RWPE2 (cell line): ENCODE results near the gene KNOP1.

Experiments
- ATAC-seq: fragments of 200-7000 bp; cut with Tn5 transposase; 3 replicates; pipeline ENCODE4 v1.9.1; 2021; ENCODE audit warnings: low read depth
- DNase-seq: peaks from one replicate; pipeline ENCODE4 v3.0.0-alpha.2; 2020; ENCODE audit warnings: low spot score
- H3K27ac ChIP-seq: fragments of 450-650 bp; 2 replicates; pipeline ENCODE4 v1.5.1; 2017; ENCODE audit warnings: mild to moderate bottlenecking; ENCODE audit not compliant: poor library complexity, severe bottlenecking
- H3K27me3 ChIP-seq: fragments of 250-450 bp; sonication (Bioruptor Pico); 2 replicates; pipeline ENCODE4 v1.5.1; 2021; ENCODE audit warnings: mild to moderate bottlenecking, moderate library complexity; ENCODE audit not compliant: insufficient read depth, poor library complexity, severe bottlenecking
- H3K36me3 ChIP-seq: fragments of 250-450 bp; sonication (Bioruptor Pico); 2 replicates; pipeline ENCODE4 v1.5.1; 2020; ENCODE audit warnings: low read depth, mild to moderate bottlenecking, moderate library complexity
- H3K4me1 ChIP-seq: fragments of 250-450 bp; sonication (Bioruptor Pico); 2 replicates; pipeline ENCODE4 v1.5.1; 2021; ENCODE audit warnings: mild to moderate bottlenecking, moderate library complexity; ENCODE audit not compliant: insufficient read depth, poor library complexity, severe bottlenecking
- H3K4me3 ChIP-seq: fragments of 250-450 bp; sonication (Bioruptor Pico); 2 replicates; pipeline ENCODE4 v1.5.1; 2021; ENCODE audit warnings: mild to moderate bottlenecking, moderate library complexity; ENCODE audit not compliant: severe bottlenecking
- H3K9me3 ChIP-seq: fragments of 250-450 bp; sonication (Bioruptor Pico); 2 replicates; pipeline ENCODE4 v1.5.1; 2021; ENCODE audit warnings: mild to moderate bottlenecking, moderate library complexity; ENCODE audit not compliant: severe bottlenecking
- CTCF ChIP-seq: fragments of 450-650 bp; IDR thresholded peaks from one replicate; pipeline ENCODE4 v1.5.1; 2017; ENCODE audit warnings: mild to moderate bottlenecking, moderate library complexity; ENCODE audit not compliant: poor library complexity, severe bottlenecking

The KNOP1 gene

DNA sequence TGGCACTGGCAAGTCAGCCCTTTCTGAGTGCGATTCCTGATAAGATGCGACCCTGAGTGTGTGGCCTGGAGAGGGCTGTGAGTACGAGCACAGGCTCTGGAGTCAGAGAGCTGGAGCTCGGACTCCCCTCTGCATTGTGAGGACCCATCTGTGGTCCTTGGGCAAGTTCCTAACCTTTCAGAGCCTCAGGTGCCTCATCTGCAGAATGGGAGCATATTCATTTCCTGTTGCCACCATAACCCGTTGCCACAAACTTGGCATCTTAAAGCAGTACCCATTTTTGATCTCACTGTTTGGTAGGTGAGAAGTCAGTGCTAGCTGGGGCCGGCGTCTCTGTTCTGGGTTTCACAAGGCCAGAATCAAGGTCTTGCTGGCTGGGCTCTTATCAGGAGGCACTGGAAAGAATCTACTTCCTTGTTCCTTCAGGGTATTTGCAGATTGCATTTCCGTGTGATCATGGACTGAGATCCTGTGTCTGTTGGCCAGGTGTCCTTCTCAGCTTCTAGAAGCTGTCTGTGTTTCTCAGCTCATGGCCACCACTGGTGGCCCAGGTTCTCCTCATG, 20.2 kb downstream of the KNOP1 start:
- no peaks in the 10 kb centered on the region for H3K9me3 ChIP-seq
- H3K27ac ChIP-seq: no peak overlapping the region
- H3K4me3 ChIP-seq: no peak overlapping the region
- no peak for DNase-seq
- no peak for TF ChIP-seq CTCF
- peaks cover 16% of the 10 kb centered on the region; the same call in 1 of the 2 replicates for H3K36me3 ChIP-seq
- H3K27me3 ChIP-seq: no peaks in the 10 kb centered on the region
- H3K4me1 ChIP-seq: peaks cover 17% of the 10 kb centered on the region
- no peak for ATAC-seq

DNA sequence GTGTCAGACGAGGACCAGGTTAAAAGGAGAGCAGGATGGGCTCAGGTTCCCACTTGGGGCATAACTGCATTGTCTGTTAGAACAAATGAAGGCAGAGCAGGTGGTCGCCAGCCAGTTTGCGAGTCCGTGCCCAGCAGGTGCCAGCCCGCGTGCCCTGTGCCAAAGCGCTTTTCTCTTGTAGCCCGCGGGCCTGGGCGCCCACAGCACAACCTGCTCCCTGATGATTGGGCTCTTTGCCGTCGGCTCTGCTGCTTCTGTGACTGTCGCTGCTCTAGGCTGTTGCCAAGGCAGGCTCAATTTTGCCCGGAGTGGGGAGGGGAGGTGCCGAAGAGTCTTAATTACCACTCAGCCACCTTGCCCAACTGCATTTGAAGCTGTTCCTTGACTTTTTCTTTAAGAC, 21.1 kb downstream of the KNOP1 start:
- H3K9me3 ChIP-seq: no peaks in the 10 kb centered on the region
- H3K27ac ChIP-seq: peak overlapping the region; percentile 9
- H3K27me3 ChIP-seq: no peaks in the 10 kb centered on the region
- ATAC-seq (no peak), DNase-seq (no peak)
- peaks cover 12% of the 10 kb centered on the region; the same call in 1 of the 2 replicates for H3K36me3 ChIP-seq
- peaks cover 17% of the 10 kb centered on the region for H3K4me1 ChIP-seq
- TF ChIP-seq CTCF: no peak
- H3K4me3 ChIP-seq: no peak overlapping the region

GRCh38 chr16:19696328-19696727, 21.7 kb downstream of the KNOP1 start:
- H3K4me1 ChIP-seq: peaks cover 17% of the 10 kb centered on the region
- H3K9me3 ChIP-seq: no peaks in the 10 kb centered on the region
- DNase-seq (no peak), ATAC-seq (peak; percentile 62)
- no peak overlapping the region for H3K4me3 ChIP-seq
- TF ChIP-seq CTCF: no peak
- H3K36me3 ChIP-seq: peaks cover 11% of the 10 kb centered on the region; the same call in 1 of the 2 replicates
- no peaks in the 10 kb centered on the region for H3K27me3 ChIP-seq
- H3K27ac ChIP-seq: peak overlapping the region; percentile 9

DNA sequence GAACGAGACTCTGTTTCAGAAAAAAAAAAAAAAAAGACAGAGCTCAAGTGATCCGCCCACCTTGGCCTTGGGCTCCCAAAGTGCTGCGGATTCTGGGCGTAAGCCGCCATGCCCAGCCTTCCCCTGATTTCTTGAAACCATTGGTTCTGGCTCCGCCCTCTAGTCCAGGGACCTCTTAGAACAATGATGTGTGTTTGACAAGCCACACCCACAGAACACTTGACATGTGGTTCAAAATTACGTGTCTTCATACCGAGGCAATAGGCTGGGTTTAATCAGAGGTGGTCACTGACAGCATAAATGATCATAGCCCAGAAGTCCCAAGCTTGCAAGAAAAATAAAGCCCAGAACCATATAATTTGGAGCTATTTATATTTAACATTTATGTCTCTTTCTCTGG, 23.0 kb downstream of the KNOP1 start:
- Histone ChIP-seq H3K9me3 (no peaks in the 10 kb centered on the region), H3K36me3 (0 out of 2 replicates have a peak, but pooled peaks cover 5% of the 10 kb centered on the region), H3K27me3 (no peaks in the 10 kb centered on the region), H3K4me1 (peaks cover 12% of the 10 kb centered on the region), H3K27ac (no peak overlapping the region), H3K4me3 (no peak overlapping the region)
- ATAC-seq: no peak
- no peak for TF ChIP-seq CTCF
- DNase-seq: no peak

DNA sequence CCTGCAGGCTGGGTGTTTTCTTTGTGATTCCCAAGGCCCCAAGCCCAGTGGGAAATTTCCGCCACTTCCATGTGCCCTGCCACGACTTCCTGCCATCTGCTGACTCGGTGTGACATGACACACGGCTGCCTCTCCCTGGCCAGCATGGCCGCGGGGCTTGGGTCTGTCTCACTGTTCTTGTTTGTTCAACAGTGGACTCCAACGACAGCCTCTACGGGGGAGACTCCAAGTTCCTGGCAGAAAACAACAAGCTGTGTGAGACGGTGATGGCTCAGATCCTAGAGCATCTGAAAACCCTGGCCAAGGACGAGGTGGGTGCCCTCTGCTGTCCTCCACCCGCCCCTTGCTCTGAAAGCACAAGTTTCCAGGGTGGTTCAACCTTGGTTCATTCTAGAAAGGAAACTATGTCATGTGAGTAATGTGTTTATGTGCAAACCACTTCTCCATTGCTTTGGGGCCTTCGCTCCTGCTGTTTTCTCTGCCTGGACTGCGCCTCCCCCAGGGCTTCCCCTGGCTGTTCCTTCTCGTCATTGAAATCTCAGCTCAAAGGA, 26.8 kb downstream of the KNOP1 start:
- Histone ChIP-seq H3K4me1 (peaks cover 5% of the 10 kb centered on the region), H3K9me3 (no peaks in the 10 kb centered on the region), H3K27me3 (no peaks in the 10 kb centered on the region), H3K36me3 (no peaks in the 10 kb centered on the region), H3K27ac (no peak overlapping the region), H3K4me3 (no peak overlapping the region)
- no peak for TF ChIP-seq CTCF
- no peak for ATAC-seq
- no peak for DNase-seq
